Measurements from ENCODE around the gene CNOT6. TPM values are rescaled to one million over a fixed set of nuclear protein-coding genes. Genes with fewer than 3 reads are reported as not detected.
A peak's percentile ranks its signal among the peaks of the same experiment; 100 is the strongest.

CNOT6 gene
- total RNA-seq, 2 donors from 2014 or later = 18.4 to 20.1 TPM

DNA sequence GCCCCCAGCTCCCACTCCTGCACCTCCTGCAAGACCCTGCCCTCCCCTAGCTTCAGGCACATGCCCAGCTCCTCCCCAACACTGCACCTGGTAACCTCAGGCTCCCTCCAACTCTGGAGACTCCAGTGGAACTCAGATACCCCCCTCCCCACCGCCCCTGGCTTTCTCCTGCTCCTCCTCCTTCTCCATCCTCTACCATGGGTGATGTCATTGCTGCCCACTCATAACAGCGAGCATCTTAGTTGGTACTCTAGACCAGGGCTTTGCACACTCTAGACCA lies 24.7 kb upstream of the CNOT6 start:
- no peaks in the 10 kb centered on the region for H3K27me3 ChIP-seq (replicated peaks; ENCODE audit: insufficient read depth)
- no peaks in the 10 kb centered on the region for H3K36me3 ChIP-seq
- intact Hi-C loops (cut with DNase I) = no loop called here
- H3K9me3 ChIP-seq = no peaks in the 10 kb centered on the region
- no peaks in the 10 kb centered on the region for H3K4me1 ChIP-seq (replicated peaks)
- TF ChIP-seq POLR2A (IDR thresholded peaks at IDR 0.05) (no peak), CTCF (IDR thresholded peaks at IDR 0.05) (no peak), POLR2AphosphoS5 (IDR thresholded peaks at IDR 0.05) (no peak)
- 67% methylated on average over 2 of the region's 2 CpGs for WGBS
- H3K27ac ChIP-seq = no peak overlapping the region
- no peak for DNase-seq (ENCODE audit: low spot score)
- H3K4me3 ChIP-seq = no peak overlapping the region

DNA sequence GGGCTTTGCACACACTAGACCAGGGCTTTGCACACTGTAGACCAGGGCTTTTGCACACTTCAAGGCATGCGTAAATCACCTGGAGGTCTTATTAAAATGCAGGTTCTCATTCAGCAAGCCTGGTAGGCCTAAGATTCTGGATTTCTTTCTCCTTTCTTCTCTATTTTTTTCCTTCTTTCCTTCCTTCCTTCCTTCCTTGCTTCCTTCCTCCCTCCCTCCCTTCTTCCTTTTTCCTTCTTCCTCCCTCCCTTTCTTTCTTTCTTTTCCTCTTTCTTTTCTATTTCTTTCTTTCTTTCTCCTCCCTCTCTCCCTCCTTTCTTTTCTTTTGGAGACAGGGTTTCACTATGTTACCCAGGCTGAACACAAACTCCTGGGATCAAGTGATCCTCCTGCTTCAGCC lies 24.3 kb upstream of the CNOT6 start:
- TF ChIP-seq CTCF (IDR thresholded peaks at IDR 0.05) (no peak), POLR2A (IDR thresholded peaks at IDR 0.05) (no peak), POLR2AphosphoS5 (IDR thresholded peaks at IDR 0.05) (no peak)
- Histone ChIP-seq H3K27me3 (replicated peaks; ENCODE audit: insufficient read depth) (no peaks in the 10 kb centered on the region), H3K4me1 (replicated peaks) (no peaks in the 10 kb centered on the region), H3K36me3 (no peaks in the 10 kb centered on the region), H3K9me3 (no peaks in the 10 kb centered on the region), H3K4me3 (no peak overlapping the region), H3K27ac (no peak overlapping the region)
- DNase-seq (ENCODE audit: low spot score) = no peak
- intact Hi-C loops (cut with DNase I) = loop anchor here (2.0 kb wide), 1 partner anchor 177 kb away; the partner anchor contains the start of gene MAPK9
- WGBS = 100% methylated on average over 1 of the region's 1 CpG

DNA sequence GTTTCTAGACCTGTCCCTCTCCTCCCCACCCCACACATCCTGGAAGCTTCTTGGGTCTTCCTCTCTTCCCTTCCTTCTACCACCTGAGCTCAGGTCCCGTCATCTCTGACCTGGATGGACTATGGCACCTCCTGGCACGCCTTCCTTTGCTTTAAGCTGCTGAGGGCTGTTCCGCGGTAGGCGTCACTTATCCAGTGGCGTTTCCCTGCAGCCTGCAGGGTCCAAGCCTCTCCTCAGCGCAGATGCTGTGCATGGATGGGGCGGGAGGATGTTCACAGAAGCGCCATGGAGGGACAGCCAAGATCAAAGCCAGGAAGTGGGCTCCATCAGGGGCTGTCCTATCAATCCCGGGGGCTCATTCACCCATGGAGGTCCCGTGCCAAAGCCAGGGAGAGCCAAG lies 23.8 kb upstream of the CNOT6 start:
- Histone ChIP-seq H3K27me3 (replicated peaks; ENCODE audit: insufficient read depth) (no peaks in the 10 kb centered on the region), H3K36me3 (no peaks in the 10 kb centered on the region), H3K27ac (no peak overlapping the region), H3K9me3 (no peaks in the 10 kb centered on the region), H3K4me1 (replicated peaks) (no peaks in the 10 kb centered on the region), H3K4me3 (no peak overlapping the region)
- WGBS = 84% methylated on average over 11 of the region's 11 CpGs
- TF ChIP-seq CTCF (IDR thresholded peaks at IDR 0.05) (no peak), POLR2A (IDR thresholded peaks at IDR 0.05) (no peak), POLR2AphosphoS5 (IDR thresholded peaks at IDR 0.05) (no peak)
- intact Hi-C loops (cut with DNase I) = loop anchor here (2.0 kb wide), 1 partner anchor 178 kb away; the partner anchor contains the start of gene MAPK9
- DNase-seq (ENCODE audit: low spot score) = no peak

GRCh38 chr5:180470966-180471582 lies 23.1 kb upstream of the CNOT6 start:
- no peaks in the 10 kb centered on the region for H3K4me1 ChIP-seq (replicated peaks)
- H3K27ac ChIP-seq = no peak overlapping the region
- WGBS = 25% methylated on average over 16 of the region's 16 CpGs
- no peaks in the 10 kb centered on the region for H3K27me3 ChIP-seq (replicated peaks; ENCODE audit: insufficient read depth)
- H3K36me3 ChIP-seq = no peaks in the 10 kb centered on the region
- no peaks in the 10 kb centered on the region for H3K9me3 ChIP-seq
- H3K4me3 ChIP-seq = no peak overlapping the region
- intact Hi-C loops (cut with DNase I) = loop anchor here (2.0 kb wide), 1 partner anchor 178 kb away; the partner anchor contains the start of gene MAPK9
- TF ChIP-seq POLR2A (IDR thresholded peaks at IDR 0.05) (no peak), CTCF (IDR thresholded peaks at IDR 0.05) (peak; percentile 77 to 88 (median 83))
- DNase-seq (ENCODE audit: low spot score) = peak; percentile 33

DNA sequence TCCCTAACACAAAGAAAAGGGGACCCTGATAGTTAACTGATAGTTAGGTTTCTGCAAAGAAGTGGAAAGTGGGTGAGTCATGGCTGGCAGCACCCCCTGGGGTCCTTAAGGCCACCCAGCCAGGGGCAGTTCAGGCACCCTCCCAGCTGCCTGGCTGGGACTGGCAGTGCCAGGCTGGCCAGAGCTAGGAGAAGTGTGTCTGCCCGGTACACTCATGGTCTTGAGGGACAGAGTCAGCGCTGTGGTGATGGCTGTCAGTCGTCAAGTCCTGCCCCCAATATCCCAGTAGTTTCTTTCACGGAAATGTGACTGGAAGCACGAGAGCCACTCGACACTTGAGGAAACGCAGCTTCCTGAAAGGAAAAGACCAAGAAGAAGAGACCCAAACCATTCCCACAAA lies 22.3 kb upstream of the CNOT6 start:
- no peak for DNase-seq (ENCODE audit: low spot score)
- WGBS = 76% methylated on average over 7 of the region's 7 CpGs
- TF ChIP-seq POLR2A (IDR thresholded peaks at IDR 0.05) = no peak
- TF ChIP-seq POLR2AphosphoS5 (IDR thresholded peaks at IDR 0.05) = no peak
- TF ChIP-seq CTCF (IDR thresholded peaks at IDR 0.05) = no peak
- H3K4me1 ChIP-seq (replicated peaks) = no peaks in the 10 kb centered on the region
- no peaks in the 10 kb centered on the region for H3K27me3 ChIP-seq (replicated peaks; ENCODE audit: insufficient read depth)
- H3K4me3 ChIP-seq = no peak overlapping the region
- no peaks in the 10 kb centered on the region for H3K36me3 ChIP-seq
- no peak overlapping the region for H3K27ac ChIP-seq
- intact Hi-C loops (cut with DNase I) = loop anchor here (2.0 kb wide), 1 partner anchor 179 kb away; the partner anchor contains the start of gene MAPK9
- H3K9me3 ChIP-seq = no peaks in the 10 kb centered on the region

Measured in prostate gland (tissue), 2 donors.